Fibroblast of pulmonary artery (primary cell): ENCODE measurements around the gene LCTL.
A peak's percentile ranks its signal among the peaks of the same experiment; 100 is the strongest.

Source experiments
- DNase-seq: peaks from one replicate; pipeline ENCODE4 v3.0.0-alpha.2; 2010; ENCODE audit warnings: low read depth
- H3K4me3 ChIP-seq: replicated peaks from 2 replicates; pipeline ENCODE4 v1.5.1; 2011; ENCODE audit warnings: low read depth, mild to moderate bottlenecking, control low read depth, low read length, moderate library complexity
- CTCF ChIP-seq: IDR thresholded peaks from 2 replicates; pipeline ENCODE4 v1.5.1; 2011; ENCODE audit warnings: mild to moderate bottlenecking, control low read depth, low read length, inconsistent platforms; ENCODE audit errors: missing control alignments

The LCTL gene

GRCh38 chr15:66587020-66587419 lies 21.2 kb upstream of the LCTL start:
- DNase-seq = no peak
- TF ChIP-seq CTCF = no peak
- H3K4me3 ChIP-seq = no peak overlapping the region

- DNase-seq = no peak
These were observed 20.6 kb upstream of the LCTL start for GRCh38 chr15:66586155-66586976.

DNA sequence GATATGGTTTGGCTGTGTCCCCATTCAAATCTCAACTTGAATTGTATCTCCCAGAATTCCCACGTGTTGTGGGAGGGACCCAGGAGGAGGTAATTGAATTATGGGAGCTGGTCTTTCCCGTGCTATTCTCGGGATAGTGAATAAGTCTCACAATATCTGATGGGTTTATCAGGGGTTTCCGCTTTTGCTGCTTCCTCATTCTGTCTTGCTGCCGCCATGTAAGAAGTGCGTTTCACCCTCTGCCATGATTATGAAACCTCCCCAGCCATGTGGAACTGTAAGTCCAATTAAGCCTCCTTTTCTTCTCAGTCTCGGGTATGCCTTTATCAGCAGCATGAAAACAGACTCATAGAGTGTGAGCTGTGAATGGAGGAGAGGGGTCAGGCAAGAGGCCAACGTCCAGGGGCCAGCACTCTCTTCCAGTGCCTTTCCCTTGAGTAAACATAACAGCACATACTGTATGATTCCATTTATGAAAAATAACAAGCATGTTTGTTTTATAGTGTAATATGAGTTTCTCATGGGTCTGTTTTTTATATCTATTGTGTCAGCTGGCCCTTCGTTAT lies 16.3 kb upstream of the LCTL start:
- H3K4me3 ChIP-seq = peak overlapping the region; percentile 51
- DNase-seq = peak; percentile 59
- TF ChIP-seq CTCF = no peak

More at GRCh38 chr15:66586155-66586976, 20.6 kb upstream of the LCTL start:
- no peak overlapping the region for H3K4me3 ChIP-seq
- no peak for TF ChIP-seq CTCF

DNA sequence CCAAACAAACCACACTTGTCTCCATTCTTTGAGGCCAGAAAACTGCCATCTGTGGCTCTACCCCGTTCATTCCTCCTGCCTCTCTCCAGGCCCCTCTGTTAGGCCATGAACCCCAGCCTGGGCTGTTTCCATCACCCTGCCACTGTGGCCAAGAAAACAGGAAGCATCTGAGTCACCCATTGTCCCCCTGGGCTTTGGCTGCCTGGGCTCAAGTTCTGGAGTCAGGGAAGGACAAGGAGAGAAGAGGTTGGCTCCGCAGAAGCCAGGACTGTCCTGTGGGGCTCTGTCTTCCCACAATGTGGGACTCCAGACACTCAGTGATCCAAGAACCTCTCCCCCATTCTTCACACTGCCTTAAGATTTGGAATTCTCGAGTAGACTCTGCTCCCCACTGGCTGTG lies 14.8 kb upstream of the LCTL start:
- no peak for TF ChIP-seq CTCF
- no peak overlapping the region for H3K4me3 ChIP-seq
- DNase-seq = peak; percentile 65

DNA sequence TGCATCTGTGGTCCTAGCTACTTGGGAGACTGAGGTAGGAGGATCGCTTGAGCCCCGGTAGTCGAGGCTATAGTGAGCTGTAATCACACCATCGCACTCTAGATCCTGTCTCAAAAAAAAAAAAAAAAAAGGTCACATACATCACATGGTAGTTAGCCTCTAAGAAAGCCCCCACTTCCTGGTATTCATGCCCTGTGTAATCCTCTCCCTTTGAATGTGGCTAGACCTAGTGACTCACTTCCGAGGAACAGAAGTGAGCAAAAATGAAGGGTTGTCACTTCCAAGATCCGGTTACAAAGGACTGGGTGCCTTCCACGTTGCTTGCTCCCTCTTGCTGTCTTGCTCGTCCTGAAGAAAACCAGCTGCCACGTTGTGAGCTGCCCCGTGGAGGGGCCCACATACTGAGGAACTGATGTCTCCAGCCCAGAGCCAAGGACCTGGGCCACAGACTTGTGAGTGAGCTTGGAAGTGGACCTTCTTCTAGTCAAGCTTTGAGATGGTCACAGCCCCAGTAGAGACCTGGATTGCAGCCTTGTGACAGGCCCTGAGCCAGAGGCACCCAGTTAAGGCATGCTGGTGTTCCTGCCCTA lies 12.6 kb upstream of the LCTL start:
- DNase-seq = peak; percentile 93
- TF ChIP-seq CTCF = no peak
- no peak overlapping the region for H3K4me3 ChIP-seq

DNA sequence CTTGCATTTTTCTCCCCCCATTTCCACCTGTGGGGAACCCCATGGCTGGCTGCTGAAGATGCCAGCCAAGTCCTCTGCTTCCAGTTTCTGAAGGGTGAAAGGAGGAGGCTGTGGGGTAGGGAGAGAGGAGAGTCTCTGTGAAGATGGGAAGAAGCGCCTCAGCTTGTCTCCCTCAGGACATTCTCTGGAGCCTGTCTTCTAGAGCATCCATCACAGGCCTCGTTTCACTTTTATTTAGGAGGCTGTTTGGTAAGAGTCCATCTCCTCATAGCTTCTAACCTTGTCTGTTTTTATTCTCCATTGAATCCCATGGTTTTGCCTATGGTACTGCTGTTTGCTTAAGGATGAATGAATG lies 8.8 kb upstream of the LCTL start:
- TF ChIP-seq CTCF = no peak
- no peak overlapping the region for H3K4me3 ChIP-seq
- no peak for DNase-seq
